HepG2 (cell line): ENCODE measurements around the gene FOXN3. TPM values are rescaled to one million over a fixed set of nuclear protein-coding genes. Genes with fewer than 3 reads are reported as not detected.

ENCODE experiments used
- CBX5 ChIP-seq: sonication (generic); formaldehyde crosslinking; IDR thresholded peaks from 2 replicates; pipeline ENCODE4 v1.4.0; 2020; ENCODE audit warnings: missing genetic modification reagents, borderline replicate concordance
- CSRNP1 ChIP-seq: sonication (generic); formaldehyde crosslinking; IDR thresholded peaks from 2 replicates; pipeline ENCODE4 v1.8.1; 2023; ENCODE audit warnings: mild to moderate bottlenecking, missing genetic modification reagents
- MAZ ChIP-seq, 2 experiments: sonication (generic) in 1 of 2; formaldehyde crosslinking in 1 of 2; IDR thresholded peaks; 2 replicates each; pipeline versions ENCODE4 v1.5.0 to v1.6.1; 2012 to 2020; ENCODE audit warnings: low read depth in 2 of 2, mild to moderate bottlenecking in 2 of 2, borderline replicate concordance in 1 of 2, improper control_type of control experiment in 1 of 2, low read length in 1 of 2, missing genetic modification reagents in 1 of 2, moderate library complexity in 1 of 2
- MIER3 ChIP-seq: IDR thresholded peaks from 2 replicates; pipeline ENCODE4 v1.6.1; 2016; ENCODE audit warnings: missing compliant biosample characterization, borderline replicate concordance
- PAF1 ChIP-seq: IDR thresholded peaks from 2 replicates; pipeline ENCODE4 v1.6.1; 2016; ENCODE audit warnings: missing genetic modification reagents, missing compliant biosample characterization
- PITX1 ChIP-seq: sonication (generic); formaldehyde crosslinking; IDR thresholded peaks from 2 replicates; pipeline ENCODE4 v1.5.1; 2020; ENCODE audit warnings: mild to moderate bottlenecking, missing genetic modification reagents
- PLSCR1 ChIP-seq: sonication (generic); formaldehyde crosslinking; IDR thresholded peaks from 2 replicates; pipeline ENCODE4 v1.5.0; 2020; ENCODE audit warnings: missing genetic modification reagents, mild to moderate bottlenecking, borderline replicate concordance
- RFXANK ChIP-seq: IDR thresholded peaks from 2 replicates; pipeline ENCODE4 v1.6.1; 2016
- TEAD3 ChIP-seq: optimal IDR thresholded peaks from 2 replicates; pipeline ENCODE3; 2016; ENCODE audit warnings: borderline replicate concordance
- TIGD3 ChIP-seq: sonication (generic); formaldehyde crosslinking; IDR thresholded peaks from 2 replicates; pipeline ENCODE4 v1.5.1; 2020; ENCODE audit warnings: mild to moderate bottlenecking, missing genetic modification reagents, borderline replicate concordance
- ZFP91 ChIP-seq: sonication (generic); formaldehyde crosslinking; IDR thresholded peaks from 2 replicates; pipeline ENCODE4 v1.9.0; 2022; ENCODE audit warnings: missing genetic modification reagents, mild to moderate bottlenecking, borderline replicate concordance
- ZNF251 ChIP-seq: sonication (generic); formaldehyde crosslinking; IDR thresholded peaks from 2 replicates; pipeline ENCODE4 v1.9.0; 2021; ENCODE audit warnings: mild to moderate bottlenecking, missing genetic modification reagents
- ZNF275 ChIP-seq: sonication (generic); formaldehyde crosslinking; IDR thresholded peaks from 2 replicates; pipeline ENCODE4 v1.8.0; 2022; ENCODE audit warnings: missing genetic modification reagents, mild to moderate bottlenecking, inconsistent platforms, borderline replicate concordance
- ZNF367 ChIP-seq: sonication (generic); formaldehyde crosslinking; IDR thresholded peaks from 2 replicates; pipeline ENCODE4 v1.4.0; 2020; ENCODE audit warnings: missing genetic modification reagents, borderline replicate concordance
- ZNF431 ChIP-seq: sonication (generic); formaldehyde crosslinking; IDR thresholded peaks from 2 replicates; pipeline ENCODE4 v1.9.0; 2022; ENCODE audit warnings: missing genetic modification reagents, low read depth, mild to moderate bottlenecking, borderline replicate concordance
- ZNF484 ChIP-seq: sonication (generic); formaldehyde crosslinking; IDR thresholded peaks from 2 replicates; pipeline ENCODE4 v1.5.1; 2020; ENCODE audit warnings: mild to moderate bottlenecking, low read depth, missing genetic modification reagents, borderline replicate concordance
- ZNF530 ChIP-seq: sonication (generic); formaldehyde crosslinking; IDR thresholded peaks from 2 replicates; pipeline ENCODE4 v1.5.0; 2020; ENCODE audit warnings: low read depth, mild to moderate bottlenecking, missing genetic modification reagents
- ZNF747 ChIP-seq: sonication (generic); formaldehyde crosslinking; IDR thresholded peaks from 2 replicates; pipeline ENCODE4 v1.8.1; 2023; ENCODE audit warnings: missing genetic modification reagents, mild to moderate bottlenecking, borderline replicate concordance
- polyA plus RNA-seq, 8 experiments: library from polyadenylated mRNA; depleted of rRNA in 3 of 8; stranded (reverse) in 7 of 8; unstranded in 1 of 8; fragments of >200 nt; fragmentation: Illumina TruSeq in 4 of 8; extraction: Trizol in 4 of 8; gene quantifications; 2 replicates each; pipeline versions ENCODE4 v1.2.1 to v1.2.3, GENCODE V29; 2011 to 2016; ENCODE audit warnings: low read depth in 4 of 8, missing spikeins in 1 of 8, mixed read lengths in 1 of 8; ENCODE audit not compliant: insufficient read depth in 1 of 8
- total RNA-seq, 5 experiments: library from RNA; depleted of rRNA; stranded (reverse); fragments of >200 nt; fragmentation: Illumina TruSeq; extraction: Trizol; gene quantifications; 2 replicates each; pipeline ENCODE4 v1.2.3, GENCODE V29; 2016; ENCODE audit warnings: low read depth in 1 of 5

Gene FOXN3
- total and polyA plus RNA-seq, 2 of the 13 experiments (the other 11 are each of a cell fraction or from before 2014, with no cell fraction given), result 32.4 to 70.2 TPM

- no peak for TF ChIP-seq CSRNP1 (CRISPR knock-in tag)
- TF ChIP-seq PLSCR1 (CRISPR knock-in tag), result no peak
- no peak for TF ChIP-seq ZNF747
- TF ChIP-seq PAF1, result no peak
- no peak for TF ChIP-seq TIGD3
- TF ChIP-seq ZNF431, result no peak
- peak; percentile 69; the same call in 1 of the 2 replicates for TF ChIP-seq ZFP91
- no peak for TF ChIP-seq RFXANK
- TF ChIP-seq MIER3, result 0 out of 2 replicates have a peak, but pooled peaks have one; percentile 58
- TF ChIP-seq ZNF367 (CRISPR knock-in tag), result no peak
- TF ChIP-seq ZNF275 (CRISPR knock-in tag), result no peak
- TF ChIP-seq ZNF484 (CRISPR knock-in tag), result no peak
- no peak for TF ChIP-seq CBX5 (CRISPR knock-in tag)
- no peak for TF ChIP-seq ZNF251 (CRISPR knock-in tag)
- no peak for TF ChIP-seq MAZ (IDR thresholded peaks at IDR 0.05; ENCODE audit: borderline replicate concordance, low read depth, low read length)
- TF ChIP-seq MAZ (CRISPR knock-in tag; IDR thresholded peaks at IDR 0.05; ENCODE audit: low read depth), result 0 out of 2 replicates have a peak, but pooled peaks have one; percentile 34
- TF ChIP-seq TEAD3 (CRISPR knock-in tag), result peak; percentile 35
- TF ChIP-seq ZNF530, result no peak
- TF ChIP-seq PITX1 (CRISPR knock-in tag), result peak; percentile 24; the same call in 1 of the 2 replicates
Measured at GRCh38 chr14:89417465-89418225, 612 bp upstream of the FOXN3 start (continued).
